ENCODE data around the gene BPI.
"Not testable (repeated sequence)": the region's sequence is repeated elsewhere in the genome, so short reads cannot be mapped to it uniquely, and the experiment has no call there.

The BPI gene

DNA sequence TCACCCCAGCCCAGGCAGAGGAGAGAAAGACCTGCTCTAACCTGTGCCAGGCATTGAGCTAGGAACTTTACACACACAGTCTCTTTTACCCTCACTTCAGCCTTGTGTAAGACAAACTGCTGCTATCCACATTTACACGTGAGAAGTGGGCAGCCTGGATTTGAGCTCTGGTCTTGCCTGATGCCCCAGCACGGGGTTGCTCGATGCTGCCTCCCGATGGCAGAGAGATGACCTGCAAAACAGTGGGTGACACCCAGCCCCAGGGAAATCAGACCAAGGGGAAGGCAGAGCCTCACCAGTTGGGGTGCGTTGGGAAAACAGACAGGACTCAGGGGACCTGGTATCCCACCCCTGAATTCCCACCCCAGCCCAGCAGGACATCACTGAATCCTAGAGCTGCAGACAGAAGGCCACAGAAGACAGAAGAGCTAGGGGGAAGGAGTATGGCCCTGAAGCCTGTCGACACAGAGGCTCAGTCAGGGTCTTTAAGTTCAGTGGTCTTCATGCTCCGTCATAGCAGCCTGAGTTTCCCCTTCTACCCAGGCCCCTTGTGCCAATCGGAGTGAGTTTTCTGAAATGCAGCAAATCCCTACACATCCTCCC lies 990 bp downstream of the BPI start:
- Histone ChIP-seq H3K4me1 (ENCODE audit: control insufficient read depth, insufficient read depth, low read length, poor library complexity, severe bottlenecking) (no peaks in the 10 kb centered on the region), H3K4me3 (ENCODE audit: extremely low read depth, insufficient read depth, low read length, poor library complexity, severe bottlenecking) (no peak overlapping the region), H3K9me3 (ENCODE audit: control insufficient read depth, low read length) (peaks cover 9% of the 10 kb centered on the region), H3K27ac (ENCODE audit: low read depth, low read length, severe bottlenecking) (no peak overlapping the region), H3K36me3 (ENCODE audit: control insufficient read depth, insufficient read depth, low read length) (no peaks in the 10 kb centered on the region)
- WGBS, 2 experiments (ENCODE audit: insufficient coverage in 2 of 2): 56 to 72% methylated on average over 8 of the region's 8 CpGs

DNA sequence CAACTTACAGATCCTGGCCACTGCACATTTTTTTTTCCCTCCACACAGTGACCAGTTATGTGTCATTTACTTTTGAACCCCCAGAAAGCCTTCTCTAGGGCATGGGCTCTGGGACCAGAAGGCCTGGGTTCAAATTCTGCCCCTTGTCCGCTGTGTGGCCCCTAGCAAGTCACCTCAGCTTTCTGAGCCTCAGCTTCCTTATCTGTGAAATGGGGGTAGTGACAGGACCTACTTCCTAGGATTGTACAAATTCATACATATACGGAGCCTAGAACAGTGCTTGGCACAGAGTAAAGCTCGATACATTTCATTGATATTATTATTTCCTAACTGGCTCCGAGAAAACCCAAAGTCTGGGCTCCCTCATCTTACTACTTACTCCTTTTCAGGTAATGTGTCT lies 1.6 kb downstream of the BPI start:
- Histone ChIP-seq H3K27ac (ENCODE audit: low read depth, low read length, severe bottlenecking) (no peak overlapping the region), H3K36me3 (ENCODE audit: control insufficient read depth, insufficient read depth, low read length) (no peaks in the 10 kb centered on the region), H3K4me3 (ENCODE audit: extremely low read depth, insufficient read depth, low read length, poor library complexity, severe bottlenecking) (no peak overlapping the region), H3K4me1 (ENCODE audit: control insufficient read depth, insufficient read depth, low read length, poor library complexity, severe bottlenecking) (no peaks in the 10 kb centered on the region), H3K9me3 (ENCODE audit: control insufficient read depth, low read length) (peaks cover 9% of the 10 kb centered on the region)
- 92 to 93% methylated on average over 2 to 3 of the region's 4 CpGs for WGBS, 2 experiments (ENCODE audit: insufficient coverage in 2 of 2)

DNA sequence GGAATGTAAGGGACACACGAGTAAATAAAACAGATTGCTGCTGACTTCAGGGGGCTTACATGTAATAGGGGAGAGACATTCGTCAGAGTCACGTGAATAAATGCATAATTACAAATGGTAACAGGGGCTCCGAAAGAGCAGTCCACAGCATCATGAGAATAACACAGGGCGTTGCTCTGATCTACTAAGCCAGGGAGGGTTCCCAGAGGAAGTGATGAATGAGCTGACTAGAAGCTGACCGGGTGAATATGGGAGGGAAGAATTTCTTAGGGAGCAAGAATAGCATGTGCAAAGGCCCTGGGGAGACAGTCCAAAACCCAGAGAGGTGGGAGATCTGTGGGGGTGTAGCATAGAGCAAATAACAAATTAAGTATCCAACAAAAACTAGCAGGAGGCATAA lies 2.4 kb downstream of the BPI start:
- no peaks in the 10 kb centered on the region for H3K36me3 ChIP-seq (ENCODE audit: control insufficient read depth, insufficient read depth, low read length)
- H3K27ac ChIP-seq (ENCODE audit: low read depth, low read length, severe bottlenecking): no peak overlapping the region
- WGBS, 2 experiments (ENCODE audit: insufficient coverage in 2 of 2): 87 to 92% methylated on average over 6 of the region's 6 CpGs
- no peaks in the 10 kb centered on the region for H3K4me1 ChIP-seq (ENCODE audit: control insufficient read depth, insufficient read depth, low read length, poor library complexity, severe bottlenecking)
- H3K9me3 ChIP-seq (ENCODE audit: control insufficient read depth, low read length): peaks cover 9% of the 10 kb centered on the region
- no peak overlapping the region for H3K4me3 ChIP-seq (ENCODE audit: extremely low read depth, insufficient read depth, low read length, poor library complexity, severe bottlenecking)

DNA sequence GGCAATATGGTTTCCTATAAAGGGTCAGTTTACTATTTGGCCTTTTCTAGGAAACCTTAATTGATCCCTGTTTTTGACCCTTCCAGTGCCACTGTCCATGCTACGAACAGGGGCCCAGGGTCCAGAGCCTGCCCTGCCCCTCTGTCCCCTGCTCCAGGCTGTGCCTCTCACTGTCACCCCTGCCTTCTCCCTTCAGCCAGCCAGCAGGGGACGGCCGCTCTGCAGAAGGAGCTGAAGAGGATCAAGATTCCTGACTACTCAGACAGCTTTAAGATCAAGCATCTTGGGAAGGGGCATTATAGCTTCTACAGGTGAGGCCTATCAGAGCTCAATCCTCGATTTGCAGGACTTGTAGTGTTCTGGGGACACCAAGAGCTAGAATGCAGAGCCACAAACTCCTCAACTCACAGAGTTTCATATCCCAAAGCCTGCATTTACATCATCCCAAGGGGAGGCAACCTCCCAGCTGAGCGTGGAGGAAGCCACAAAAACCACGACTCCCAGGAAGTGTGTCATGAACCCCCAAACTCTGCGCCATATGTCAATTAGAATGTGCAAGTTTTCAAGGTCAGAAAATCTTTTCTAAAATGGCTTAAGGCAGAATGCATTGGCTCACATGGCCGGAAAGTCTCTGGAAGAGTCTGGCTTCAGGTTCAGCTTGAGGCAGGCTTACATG lies 3.6 kb downstream of the BPI start:
- Histone ChIP-seq H3K27ac (ENCODE audit: low read depth, low read length, severe bottlenecking) (no peak overlapping the region), H3K4me3 (ENCODE audit: extremely low read depth, insufficient read depth, low read length, poor library complexity, severe bottlenecking) (no peak overlapping the region), H3K36me3 (ENCODE audit: control insufficient read depth, insufficient read depth, low read length) (no peaks in the 10 kb centered on the region), H3K4me1 (ENCODE audit: control insufficient read depth, insufficient read depth, low read length, poor library complexity, severe bottlenecking) (no peaks in the 10 kb centered on the region), H3K9me3 (ENCODE audit: control insufficient read depth, low read length) (peaks cover 9% of the 10 kb centered on the region)
- 79 to 87% methylated on average over 8 of the region's 8 CpGs for WGBS, 2 experiments (ENCODE audit: insufficient coverage in 2 of 2)

DNA sequence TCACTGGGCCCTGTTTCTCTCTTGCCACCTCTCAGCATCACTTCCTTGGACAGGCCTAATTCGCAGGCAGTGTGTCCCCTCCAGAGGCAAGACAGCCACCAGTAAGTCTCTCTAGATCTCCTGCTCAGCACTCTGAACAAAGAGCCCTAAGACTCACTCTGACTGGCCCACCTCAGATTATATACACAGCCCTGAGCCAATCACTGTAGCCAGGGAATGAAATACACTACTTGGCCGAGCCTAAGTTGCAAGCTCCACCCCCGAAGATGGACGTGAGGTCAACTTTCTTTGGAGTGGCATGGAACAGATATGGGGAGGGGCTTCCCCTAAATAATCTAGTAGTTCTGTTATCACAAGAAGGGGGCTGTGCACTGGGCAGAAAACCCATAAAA lies 4.1 kb downstream of the BPI start:
- peaks cover 9% of the 10 kb centered on the region for H3K9me3 ChIP-seq (ENCODE audit: control insufficient read depth, low read length)
- H3K36me3 ChIP-seq (ENCODE audit: control insufficient read depth, insufficient read depth, low read length): no peaks in the 10 kb centered on the region
- no peak overlapping the region for H3K4me3 ChIP-seq (ENCODE audit: extremely low read depth, insufficient read depth, low read length, poor library complexity, severe bottlenecking)
- 79 to 87% methylated on average over 1 to 3 of the region's 4 CpGs for WGBS, 2 experiments (ENCODE audit: insufficient coverage in 2 of 2)
- H3K27ac ChIP-seq (ENCODE audit: low read depth, low read length, severe bottlenecking): no peak overlapping the region
- H3K4me1 ChIP-seq (ENCODE audit: control insufficient read depth, insufficient read depth, low read length, poor library complexity, severe bottlenecking): no peaks in the 10 kb centered on the region

DNA sequence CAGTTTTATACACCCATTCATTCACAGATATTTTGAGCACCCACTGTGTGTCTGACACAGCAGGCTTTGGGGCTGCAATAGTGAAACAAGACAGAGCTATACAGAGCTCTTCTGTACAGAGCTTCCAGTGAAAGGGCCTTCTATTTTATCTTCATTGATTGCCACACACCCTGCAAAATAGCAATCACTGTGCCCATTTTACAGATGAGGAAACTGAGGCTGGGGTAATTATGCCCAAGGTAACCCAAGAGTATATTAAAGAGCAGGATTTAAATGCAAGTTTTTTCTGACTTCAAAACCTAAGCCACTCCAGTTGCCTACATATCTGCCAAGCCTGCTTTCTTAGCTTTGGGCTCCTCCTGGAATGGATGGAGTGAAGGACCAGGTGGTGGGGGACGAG lies 4.5 kb downstream of the BPI start:
- peaks cover 9% of the 10 kb centered on the region for H3K9me3 ChIP-seq (ENCODE audit: control insufficient read depth, low read length)
- WGBS, 2 experiments (ENCODE audit: insufficient coverage in 2 of 2): no CpG with 5 or more reads among the region's 1 CpG

DNA sequence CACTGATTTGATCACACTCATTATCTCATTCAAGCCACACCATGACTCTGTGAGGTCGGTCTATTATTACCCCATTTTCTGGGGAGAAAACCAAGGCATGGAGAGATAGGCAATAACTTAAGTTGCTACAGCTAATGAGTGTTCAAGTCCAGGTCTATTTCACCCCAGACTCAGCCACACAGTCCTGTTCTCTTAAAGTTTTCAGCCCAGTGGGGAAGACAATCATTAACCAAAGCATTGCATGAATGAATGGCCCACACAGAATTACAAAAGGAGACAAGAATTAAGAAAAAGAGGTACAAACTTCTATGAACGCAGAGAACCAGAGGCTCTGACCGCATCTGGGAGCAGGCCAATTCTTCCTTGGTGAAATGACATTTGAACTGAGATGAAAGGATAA lies 7.1 kb downstream of the BPI start:
- no peak overlapping the region for H3K27ac ChIP-seq (ENCODE audit: low read depth, low read length, severe bottlenecking)
- H3K9me3 ChIP-seq (ENCODE audit: control insufficient read depth, low read length): peaks cover 9% of the 10 kb centered on the region
- WGBS, 2 experiments (ENCODE audit: insufficient coverage in 2 of 2): 92 to 96% methylated on average over 2 to 3 of the region's 3 CpGs
- no peak overlapping the region for H3K4me3 ChIP-seq (ENCODE audit: extremely low read depth, insufficient read depth, low read length, poor library complexity, severe bottlenecking)
- no peaks in the 10 kb centered on the region for H3K4me1 ChIP-seq (ENCODE audit: control insufficient read depth, insufficient read depth, low read length, poor library complexity, severe bottlenecking)
- no peaks in the 10 kb centered on the region for H3K36me3 ChIP-seq (ENCODE audit: control insufficient read depth, insufficient read depth, low read length)

More for the DNA sequence above, 4.5 kb downstream of the BPI start:
- no peak overlapping the region for H3K27ac ChIP-seq (ENCODE audit: low read depth, low read length, severe bottlenecking)
- no peaks in the 10 kb centered on the region for H3K36me3 ChIP-seq (ENCODE audit: control insufficient read depth, insufficient read depth, low read length)
- no peak overlapping the region for H3K4me3 ChIP-seq (ENCODE audit: extremely low read depth, insufficient read depth, low read length, poor library complexity, severe bottlenecking)
- H3K4me1 ChIP-seq (ENCODE audit: control insufficient read depth, insufficient read depth, low read length, poor library complexity, severe bottlenecking): no peaks in the 10 kb centered on the region

DNA sequence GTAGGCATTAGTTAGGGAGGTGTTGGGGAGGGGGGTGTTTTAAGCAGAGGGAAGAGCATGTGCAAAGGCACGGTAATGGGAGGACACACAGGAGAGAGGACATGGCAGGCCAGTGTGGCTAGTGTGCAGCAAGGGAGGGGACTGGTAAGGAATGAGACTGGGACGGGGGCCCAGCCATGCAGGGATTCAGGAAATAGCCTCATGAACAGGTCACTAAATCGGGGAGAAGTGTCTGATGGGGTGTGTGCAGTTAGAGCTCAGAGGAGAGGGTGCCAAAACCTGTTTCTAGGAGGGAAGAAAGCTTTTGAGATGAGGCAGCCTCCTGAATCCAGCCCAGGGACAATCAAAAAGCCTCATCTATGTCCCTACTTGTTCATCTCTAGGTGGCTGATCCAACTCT lies 7.5 kb downstream of the BPI start:
- Histone ChIP-seq H3K27ac (ENCODE audit: low read depth, low read length, severe bottlenecking) (no peak overlapping the region), H3K9me3 (ENCODE audit: control insufficient read depth, low read length) (peaks cover 9% of the 10 kb centered on the region), H3K4me3 (ENCODE audit: extremely low read depth, insufficient read depth, low read length, poor library complexity, severe bottlenecking) (no peak overlapping the region), H3K36me3 (ENCODE audit: control insufficient read depth, insufficient read depth, low read length) (no peaks in the 10 kb centered on the region), H3K4me1 (ENCODE audit: control insufficient read depth, insufficient read depth, low read length, poor library complexity, severe bottlenecking) (no peaks in the 10 kb centered on the region)
- WGBS, 2 experiments (ENCODE audit: insufficient coverage in 2 of 2): 72 to 88% methylated on average over 3 of the region's 3 CpGs

DNA sequence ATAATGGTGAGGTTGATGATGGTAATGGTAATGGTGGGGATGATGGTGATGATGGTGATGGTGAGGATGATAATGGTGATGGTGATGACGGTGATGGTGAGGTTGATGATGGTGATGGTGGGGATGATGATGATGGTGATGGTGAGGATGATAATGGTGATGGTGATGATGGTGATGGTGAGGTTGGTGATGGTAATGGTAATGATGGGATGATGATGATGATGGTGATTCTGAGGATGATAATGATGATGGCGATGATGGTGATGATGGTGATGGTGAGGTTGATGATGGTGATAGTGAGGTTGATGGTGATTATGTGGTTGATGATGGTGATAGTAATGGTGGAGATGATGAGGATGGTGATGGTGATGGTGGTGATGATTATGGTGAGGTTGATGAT lies 9.7 kb downstream of the BPI start:
- no peaks in the 10 kb centered on the region for H3K36me3 ChIP-seq (ENCODE audit: control insufficient read depth, insufficient read depth, low read length)
- H3K27ac ChIP-seq (ENCODE audit: low read depth, low read length, severe bottlenecking): no peak overlapping the region
- 88 to 91% methylated on average over 2 of the region's 2 CpGs for WGBS, 2 experiments (ENCODE audit: insufficient coverage in 2 of 2)
- no peak overlapping the region for H3K4me3 ChIP-seq (ENCODE audit: extremely low read depth, insufficient read depth, low read length, poor library complexity, severe bottlenecking)
- H3K4me1 ChIP-seq (ENCODE audit: control insufficient read depth, insufficient read depth, low read length, poor library complexity, severe bottlenecking): no peaks in the 10 kb centered on the region
- H3K9me3 ChIP-seq (ENCODE audit: control insufficient read depth, low read length): peaks cover 8% of the 10 kb centered on the region

DNA sequence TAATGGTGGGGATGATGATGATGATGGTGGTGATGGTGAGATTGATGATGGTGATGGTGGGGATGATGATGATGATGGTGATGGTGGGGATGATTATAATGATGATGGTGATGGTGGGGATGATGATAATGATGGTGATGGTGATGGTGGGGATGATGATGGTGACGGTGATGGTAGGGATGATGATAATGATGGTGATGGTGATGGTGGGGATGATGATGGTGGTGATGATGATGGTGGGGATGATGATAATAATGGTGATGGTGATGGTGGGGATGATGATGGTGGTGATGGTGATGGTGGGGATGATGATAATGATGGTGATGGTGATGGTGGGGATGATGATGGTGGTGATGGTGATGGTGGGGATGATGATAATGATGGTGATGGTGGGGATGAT lies 10.4 kb downstream of the BPI start:
- not testable (repeated sequence) for H3K9me3 ChIP-seq (ENCODE audit: control insufficient read depth, low read length); H3K4me3 ChIP-seq (ENCODE audit: extremely low read depth, insufficient read depth, low read length, poor library complexity, severe bottlenecking); H3K36me3 ChIP-seq (ENCODE audit: control insufficient read depth, insufficient read depth, low read length); H3K4me1 ChIP-seq (ENCODE audit: control insufficient read depth, insufficient read depth, low read length, poor library complexity, severe bottlenecking); H3K27ac ChIP-seq (ENCODE audit: low read depth, low read length, severe bottlenecking)
- whole genome bisulfite sequencing, 2 experiments (ENCODE audit: insufficient coverage in 2 of 2): 82 to 91% methylated on average over 1 of the region's 1 CpG

DNA sequence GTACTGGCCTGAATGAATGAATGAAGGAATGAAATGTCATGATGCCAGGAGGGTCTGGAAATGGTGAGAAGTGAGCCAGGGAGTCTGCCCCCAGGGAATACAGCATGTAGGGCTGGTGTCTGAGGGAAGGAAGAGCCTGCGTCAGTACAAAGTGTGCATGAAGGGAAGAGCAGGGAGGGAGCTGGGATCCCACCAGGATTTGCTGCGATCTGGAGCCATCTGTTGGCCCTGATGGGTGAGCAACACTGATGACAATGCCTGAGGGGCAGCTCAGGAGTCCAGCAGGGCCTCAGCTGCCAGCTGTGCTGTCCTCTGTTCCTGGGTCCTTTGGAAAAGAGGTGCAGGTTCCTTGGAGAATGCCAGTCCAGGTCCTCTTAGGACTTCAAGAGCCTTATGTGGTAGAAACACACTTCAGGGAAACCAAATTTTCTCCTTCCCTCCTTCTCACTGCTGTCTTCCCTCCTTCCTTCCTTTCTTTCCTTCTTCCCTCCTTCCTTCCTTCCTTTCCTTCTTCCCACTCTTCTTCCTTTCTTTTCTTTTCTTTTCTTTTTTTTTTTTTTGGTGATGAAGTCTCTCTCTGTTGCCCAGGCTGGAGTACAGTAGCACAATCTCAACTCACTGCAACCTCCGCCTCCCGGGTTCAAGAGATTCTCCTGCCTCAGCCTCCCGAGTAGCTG lies 11.5 kb downstream of the BPI start:
- Histone ChIP-seq H3K4me3 (ENCODE audit: extremely low read depth, insufficient read depth, low read length, poor library complexity, severe bottlenecking) (no peak overlapping the region), H3K36me3 (ENCODE audit: control insufficient read depth, insufficient read depth, low read length) (no peaks in the 10 kb centered on the region), H3K4me1 (ENCODE audit: control insufficient read depth, insufficient read depth, low read length, poor library complexity, severe bottlenecking) (no peaks in the 10 kb centered on the region), H3K27ac (ENCODE audit: low read depth, low read length, severe bottlenecking) (no peak overlapping the region), H3K9me3 (ENCODE audit: control insufficient read depth, low read length) (no peaks in the 10 kb centered on the region)
- 65 to 75% methylated on average over 2 to 3 of the region's 5 CpGs for WGBS, 2 experiments (ENCODE audit: insufficient coverage in 2 of 2)

Measured in mesodermal cell (in vitro differentiated cells).